Mesenchymal stem cell (in vitro differentiated cells and primary cell): ENCODE measurements around the gene TRMT10C.
A peak's percentile ranks its signal among the peaks of the same experiment; 100 is the strongest.
"Not testable (repeated sequence)": the region's sequence is repeated elsewhere in the genome, so short reads cannot be mapped to it uniquely, and the experiment has no call there.

Experiments used
- DNase-seq: peaks from one replicate; pipeline ENCODE4 v3.0.0-alpha.2; 2013
- H2AFZ ChIP-seq: one replicate; pipeline ENCODE4 v1.6.1; 2013; ENCODE audit warnings: low read depth, mild to moderate bottlenecking, control low read depth, inconsistent platforms, low read length, moderate library complexity
- H2AK5ac ChIP-seq: 2 replicates; pipeline ENCODE4 v1.6.1; 2013; ENCODE audit warnings: low read length, moderate library complexity, mild to moderate bottlenecking, inconsistent platforms; ENCODE audit not compliant: severe bottlenecking
- H2BK120ac ChIP-seq: one replicate; pipeline ENCODE4 v1.6.1; 2013; ENCODE audit warnings: low read depth, mild to moderate bottlenecking, inconsistent platforms, low read length, moderate library complexity
- H2BK12ac ChIP-seq, 2 experiments: one replicate each; pipeline ENCODE4 v1.6.1; 2013; ENCODE audit warnings: inconsistent platforms in 2 of 2, low read length in 2 of 2, mild to moderate bottlenecking in 2 of 2, moderate library complexity in 2 of 2, control low read depth in 1 of 2
- H2BK15ac ChIP-seq: one replicate; pipeline ENCODE4 v1.6.1; 2013; ENCODE audit warnings: mild to moderate bottlenecking, low read depth, inconsistent platforms; ENCODE audit not compliant: poor library complexity, severe bottlenecking
- H2BK5ac ChIP-seq: 2 replicates; pipeline ENCODE4 v1.6.1; 2013; ENCODE audit warnings: low read depth, mild to moderate bottlenecking, low read length, control low read depth, inconsistent platforms; ENCODE audit not compliant: poor library complexity, severe bottlenecking
- H3K14ac ChIP-seq, 2 experiments: one replicate each; pipeline ENCODE4 v1.6.1; 2013; ENCODE audit warnings: inconsistent platforms in 2 of 2, low read length in 2 of 2, control low read depth in 1 of 2, mild to moderate bottlenecking in 1 of 2, moderate library complexity in 1 of 2
- H3K18ac ChIP-seq, 2 experiments: one replicate each; pipeline ENCODE4 v1.6.1; 2013; ENCODE audit warnings: inconsistent platforms in 2 of 2, low read length in 2 of 2, control low read depth in 1 of 2, low read depth in 1 of 2, mild to moderate bottlenecking in 1 of 2
- H3K23ac ChIP-seq, 2 experiments: one replicate each; pipeline ENCODE4 v1.6.1; 2013; ENCODE audit warnings: inconsistent platforms in 2 of 2, low read length in 2 of 2, mild to moderate bottlenecking in 2 of 2, moderate library complexity in 2 of 2, control low read depth in 1 of 2
- H3K27ac ChIP-seq: 2 replicates; pipeline ENCODE4 v1.5.1; 2013; ENCODE audit warnings: mild to moderate bottlenecking, moderate library complexity, low read length, control low read depth, inconsistent platforms; ENCODE audit not compliant: poor library complexity, severe bottlenecking
- H3K27me3 ChIP-seq, 2 experiments: 2 replicates each; pipeline versions ENCODE4 v1.6.1 to v1.7.0; 2013; ENCODE audit warnings: low read length in 2 of 2, mild to moderate bottlenecking in 2 of 2, moderate library complexity in 2 of 2, control low read depth in 1 of 2, inconsistent platforms in 1 of 2; ENCODE audit not compliant: control insufficient read depth in 1 of 2, insufficient read depth in 1 of 2
- H3K36me3 ChIP-seq, 2 experiments: 2 replicates each; pipeline versions ENCODE4 v1.6.1 to v1.7.0; 2013; ENCODE audit warnings: low read length in 2 of 2, control low read depth in 1 of 2, inconsistent platforms in 1 of 2, low read depth in 1 of 2, mild to moderate bottlenecking in 1 of 2; ENCODE audit not compliant: insufficient read depth in 2 of 2, control insufficient read depth in 1 of 2
- H3K4ac ChIP-seq, 2 experiments: one replicate each; pipeline ENCODE4 v1.6.1; 2013; ENCODE audit warnings: inconsistent platforms in 2 of 2, low read length in 2 of 2, mild to moderate bottlenecking in 2 of 2, moderate library complexity in 2 of 2, control low read depth in 1 of 2, low read depth in 1 of 2
- H3K4me1 ChIP-seq: 2 replicates; pipeline ENCODE4 v1.6.1; 2013; ENCODE audit warnings: low read depth, low read length, control low read depth; ENCODE audit not compliant: control insufficient read depth, insufficient read depth
- H3K4me2 ChIP-seq: 2 replicates; pipeline ENCODE4 v1.6.1; 2013; ENCODE audit warnings: low read length, mild to moderate bottlenecking, inconsistent platforms; ENCODE audit not compliant: poor library complexity, severe bottlenecking
- H3K4me3 ChIP-seq, 2 experiments: 2 replicates each; pipeline versions ENCODE4 v1.5.1 to v1.7.0; 2013; ENCODE audit warnings: low read length in 2 of 2, mild to moderate bottlenecking in 2 of 2, control low read depth in 1 of 2, low read depth in 1 of 2; ENCODE audit not compliant: insufficient read depth in 1 of 2
- H3K79me1 ChIP-seq: replicated peaks from 2 replicates; pipeline ENCODE4 v1.6.1; 2013; ENCODE audit warnings: mild to moderate bottlenecking, control low read depth, low read length, inconsistent platforms; ENCODE audit not compliant: poor library complexity, severe bottlenecking
- H3K9ac ChIP-seq: 2 replicates; pipeline ENCODE4 v1.7.0; 2013; ENCODE audit warnings: mild to moderate bottlenecking, low read length, moderate library complexity
- H3K9me3 ChIP-seq: 2 replicates; pipeline ENCODE4 v1.7.0; 2013; ENCODE audit warnings: mild to moderate bottlenecking, low read length; ENCODE audit not compliant: control insufficient read depth
- H4K8ac ChIP-seq: one replicate; pipeline ENCODE4 v1.6.1; 2013; ENCODE audit warnings: inconsistent platforms, mild to moderate bottlenecking, low read length, moderate library complexity
- H4K91ac ChIP-seq: one replicate; pipeline ENCODE4 v1.6.1; 2013; ENCODE audit warnings: mild to moderate bottlenecking, low read length, inconsistent platforms
- WGBS: methylation state at CpG from one replicate; pipeline ENCODE4 v1.1.7; 2013; ENCODE audit warnings: mixed read lengths; 5-methylcytosine and 5-hydroxymethylcytosine counted together

The TRMT10C gene

GRCh38 chr3:101536266-101536665 lies 25.4 kb upstream of the TRMT10C start:
- Histone ChIP-seq H3K9me3 (no peaks in the 10 kb centered on the region), H3K79me1 (no peaks in the 10 kb centered on the region), H3K4ac (no peak overlapping the region), H2AFZ (no peak overlapping the region), H3K27ac (no peak overlapping the region), H3K9ac (no peak overlapping the region), H3K4me2 (no peak overlapping the region), H3K36me3 (no peaks in the 10 kb centered on the region), H3K4me3 (no peak overlapping the region), H4K8ac (no peak overlapping the region), H2BK120ac (no peak overlapping the region), H3K14ac (peak overlapping the region in 1 of 2 experiments; percentile 44), H3K27me3 (peaks cover 2 to 9% of the 10 kb centered on the region in 2 experiments), H2AK5ac (no peak overlapping the region), H2BK15ac (peak overlapping the region; percentile 26), H3K4me1 (no peaks in the 10 kb centered on the region), H4K91ac (no peak overlapping the region), H3K18ac (no peak overlapping the region), H2BK5ac (no peak overlapping the region), H3K23ac (no peak overlapping the region), H2BK12ac (no peak overlapping the region)
- no peak for DNase-seq
- WGBS, result 93% methylated on average over 1 of the region's 1 CpG

GRCh38 chr3:101536955-101537354 lies 24.7 kb upstream of the TRMT10C start:
- not testable (repeated sequence) for H3K14ac ChIP-seq, H4K91ac ChIP-seq, H2AFZ ChIP-seq, H3K9me3 ChIP-seq, H3K27ac ChIP-seq, DNase-seq, H3K4me2 ChIP-seq, H2BK15ac ChIP-seq, H2BK5ac ChIP-seq, H3K4me1 ChIP-seq, H2AK5ac ChIP-seq, H2BK12ac ChIP-seq, H2BK120ac ChIP-seq, H3K18ac ChIP-seq, H3K36me3 ChIP-seq, H3K4me3 ChIP-seq, H3K9ac ChIP-seq, H3K27me3 ChIP-seq, H4K8ac ChIP-seq, H3K23ac ChIP-seq, H3K4ac ChIP-seq, H3K79me1 ChIP-seq
- no CpG with 5 or more reads among the region's 1 CpG for WGBS

- H2AK5ac ChIP-seq, result no peak overlapping the region
- H2BK120ac ChIP-seq, result no peak overlapping the region
- no peak overlapping the region for H3K18ac ChIP-seq
- H4K91ac ChIP-seq, result no peak overlapping the region
- H3K14ac ChIP-seq, result no peak overlapping the region
- no peak overlapping the region for H2BK15ac ChIP-seq
- H3K4ac ChIP-seq, result no peak overlapping the region
- no peaks in the 10 kb centered on the region for H3K27me3 ChIP-seq
- H3K23ac ChIP-seq, result no peak overlapping the region
- H3K4me3 ChIP-seq, result no peak overlapping the region
- H2BK12ac ChIP-seq, result no peak overlapping the region
- DNase-seq, result no peak
- H3K9ac ChIP-seq, result no peak overlapping the region
- H2AFZ ChIP-seq, result no peak overlapping the region
- no peaks in the 10 kb centered on the region for H3K4me1 ChIP-seq
- no peak overlapping the region for H2BK5ac ChIP-seq
- no peak overlapping the region for H3K27ac ChIP-seq
- no peaks in the 10 kb centered on the region for H3K79me1 ChIP-seq
- no peak overlapping the region for H4K8ac ChIP-seq
- no peaks in the 10 kb centered on the region for H3K9me3 ChIP-seq
- no peak overlapping the region for H3K4me2 ChIP-seq
- no peaks in the 10 kb centered on the region for H3K36me3 ChIP-seq
Measured at GRCh38 chr3:101542957-101543356, 18.7 kb upstream of the TRMT10C start.

GRCh38 chr3:101544161-101544850 lies 17.4 kb upstream of the TRMT10C start:
- H3K79me1 ChIP-seq, result no peaks in the 10 kb centered on the region
- H3K36me3 ChIP-seq, result no peaks in the 10 kb centered on the region
- H3K4me2 ChIP-seq, result no peak overlapping the region
- no peak overlapping the region for H3K23ac ChIP-seq
- H3K4me1 ChIP-seq, result no peaks in the 10 kb centered on the region
- peaks cover 0 to 5% of the 10 kb centered on the region in 2 experiments for H3K27me3 ChIP-seq
- no peak overlapping the region for H2BK120ac ChIP-seq
- no peak overlapping the region for H3K14ac ChIP-seq
- no peak overlapping the region for H2BK5ac ChIP-seq
- no peak overlapping the region for H2AFZ ChIP-seq
- H3K4ac ChIP-seq, result no peak overlapping the region
- no peak overlapping the region for H3K27ac ChIP-seq
- no peak overlapping the region for H2BK15ac ChIP-seq
- H3K4me3 ChIP-seq, result no peak overlapping the region
- no peaks in the 10 kb centered on the region for H3K9me3 ChIP-seq
- WGBS, result no CpG with 5 or more reads among the region's 1 CpG
- DNase-seq, result no peak
- H2BK12ac ChIP-seq, result no peak overlapping the region
- no peak overlapping the region for H4K8ac ChIP-seq
- H2AK5ac ChIP-seq, result no peak overlapping the region
- H4K91ac ChIP-seq, result no peak overlapping the region
- no peak overlapping the region for H3K9ac ChIP-seq
- H3K18ac ChIP-seq, result no peak overlapping the region
